ENCODE results near the gene AFMID.
"Not testable (repeated sequence)": the region's sequence is repeated elsewhere in the genome, so short reads cannot be mapped to it uniquely, and the experiment has no call there.

AFMID gene, protein sequence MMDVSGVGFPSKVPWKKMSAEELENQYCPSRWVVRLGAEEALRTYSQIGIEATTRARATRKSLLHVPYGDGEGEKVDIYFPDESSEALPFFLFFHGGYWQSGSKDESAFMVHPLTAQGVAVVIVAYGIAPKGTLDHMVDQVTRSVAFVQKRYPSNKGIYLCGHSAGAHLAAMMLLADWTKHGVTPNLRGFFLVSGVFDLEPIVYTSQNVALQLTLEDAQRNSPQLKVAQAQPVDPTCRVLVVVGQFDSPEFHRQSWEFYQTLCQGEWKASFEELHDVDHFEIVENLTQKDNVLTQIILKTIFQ

DNA sequence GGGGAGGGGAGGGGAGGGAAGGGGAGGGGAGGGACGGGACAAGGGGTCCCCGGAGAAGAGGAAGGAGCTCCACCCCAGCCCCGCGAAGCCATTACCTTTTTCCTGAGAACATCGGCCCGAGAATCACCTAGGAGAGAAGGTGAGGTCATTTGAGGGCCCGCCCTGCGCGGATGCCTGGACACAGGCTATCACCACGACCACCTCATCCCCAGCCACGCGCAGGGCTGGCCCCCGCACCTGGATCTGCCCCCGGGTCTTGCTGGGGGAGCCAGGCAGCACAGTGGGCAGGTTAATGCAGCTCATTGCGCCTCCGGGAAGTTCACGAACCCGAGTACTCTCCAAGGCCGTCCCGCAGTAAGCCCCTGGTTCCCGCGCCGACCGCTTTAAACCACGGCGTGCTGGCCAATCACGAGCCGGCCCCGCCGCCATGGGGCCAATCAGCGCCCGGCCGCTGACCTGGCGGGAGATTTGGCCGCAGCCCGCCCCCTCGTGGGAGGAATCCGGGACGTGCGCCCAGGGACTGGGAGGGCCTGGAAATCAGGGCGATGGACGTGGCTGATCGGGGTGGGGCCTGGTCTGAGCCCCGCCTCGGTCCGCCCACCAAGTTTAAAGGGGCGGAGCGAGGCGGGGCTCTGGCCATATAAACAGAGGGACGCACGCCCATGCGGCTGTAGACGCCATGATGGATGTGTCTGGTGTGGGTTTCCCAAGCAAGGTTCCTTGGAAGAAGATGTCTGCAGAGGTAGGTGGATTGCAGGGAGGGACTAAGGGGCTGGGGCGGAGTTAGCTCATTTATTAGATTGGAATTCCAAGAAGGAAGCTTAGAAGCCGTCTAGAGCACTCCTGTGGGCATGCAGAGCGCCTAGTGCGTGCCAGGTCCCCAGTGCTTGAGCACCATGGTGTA is at the start of gene AFMID, which contains the start of gene TK1:
TSS of gene AFMID (plus strand) at position 671 of the 904 bp plus-strand sequence. CDS start at position 680, 9 bp downstream.
TSS of gene TK1 (minus strand) at position 361 of the 904 bp plus-strand sequence. CDS start at position 303, 58 bp downstream.
- TF ChIP-seq, protein P1, sequence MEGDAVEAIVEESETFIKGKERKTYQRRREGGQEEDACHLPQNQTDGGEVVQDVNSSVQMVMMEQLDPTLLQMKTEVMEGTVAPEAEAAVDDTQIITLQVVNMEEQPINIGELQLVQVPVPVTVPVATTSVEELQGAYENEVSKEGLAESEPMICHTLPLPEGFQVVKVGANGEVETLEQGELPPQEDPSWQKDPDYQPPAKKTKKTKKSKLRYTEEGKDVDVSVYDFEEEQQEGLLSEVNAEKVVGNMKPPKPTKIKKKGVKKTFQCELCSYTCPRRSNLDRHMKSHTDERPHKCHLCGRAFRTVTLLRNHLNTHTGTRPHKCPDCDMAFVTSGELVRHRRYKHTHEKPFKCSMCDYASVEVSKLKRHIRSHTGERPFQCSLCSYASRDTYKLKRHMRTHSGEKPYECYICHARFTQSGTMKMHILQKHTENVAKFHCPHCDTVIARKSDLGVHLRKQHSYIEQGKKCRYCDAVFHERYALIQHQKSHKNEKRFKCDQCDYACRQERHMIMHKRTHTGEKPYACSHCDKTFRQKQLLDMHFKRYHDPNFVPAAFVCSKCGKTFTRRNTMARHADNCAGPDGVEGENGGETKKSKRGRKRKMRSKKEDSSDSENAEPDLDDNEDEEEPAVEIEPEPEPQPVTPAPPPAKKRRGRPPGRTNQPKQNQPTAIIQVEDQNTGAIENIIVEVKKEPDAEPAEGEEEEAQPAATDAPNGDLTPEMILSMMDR (IDR thresholded peaks at IDR 0.05; ENCODE audit: insufficient read depth, low read depth, low read length, missing control alignments): peak; percentile 64
- H3K4me3 ChIP-seq (ENCODE audit: low read length): peak within 1 kb of the TSS; percentile 61

DNA sequence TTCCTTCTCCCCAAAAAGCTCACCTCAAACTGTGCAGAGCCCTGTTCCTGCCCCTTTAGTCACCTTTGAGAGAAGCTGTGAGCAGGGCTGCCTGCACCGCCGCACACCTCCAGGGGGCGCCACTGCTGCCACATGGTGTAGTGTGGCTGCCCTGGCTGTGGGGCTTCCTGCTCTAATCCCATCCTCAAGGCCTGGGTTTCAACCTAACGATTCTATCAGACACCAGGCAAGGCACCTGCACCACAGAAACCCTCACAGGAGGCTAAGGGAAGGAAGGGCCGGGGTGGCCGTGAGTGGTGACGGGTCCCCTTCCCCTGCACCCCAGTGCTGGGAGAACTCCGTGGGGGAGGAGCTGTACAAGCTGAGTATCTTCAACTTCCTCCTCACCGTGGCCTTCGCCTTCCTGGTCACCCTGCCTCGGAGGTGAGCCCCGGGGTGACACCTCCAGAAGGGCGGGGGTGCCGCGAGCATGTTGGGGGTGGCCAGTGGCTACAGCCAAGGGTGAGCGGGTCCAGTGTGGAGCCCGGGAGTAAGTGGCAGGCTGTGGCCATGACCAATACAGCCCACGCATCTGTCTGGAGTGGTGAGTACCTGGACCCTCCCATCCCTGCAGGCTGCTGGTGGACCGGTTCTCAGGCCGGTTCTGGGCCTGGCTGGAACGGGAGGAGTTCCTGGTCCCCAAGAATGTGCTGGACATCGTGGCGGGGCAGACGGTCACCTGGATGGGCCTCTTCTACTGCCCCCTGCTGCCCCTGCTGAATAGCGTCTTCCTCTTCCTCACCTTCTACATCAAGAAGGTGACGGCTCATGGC is 49.6 kb upstream of the AFMID start:
- DNase-seq (ENCODE audit: low read depth): no peak
- TF ChIP-seq, protein P1 (IDR thresholded peaks at IDR 0.05; ENCODE audit: insufficient read depth, low read depth, low read length, missing control alignments): peak; percentile 48
- H3K4me3 ChIP-seq (ENCODE audit: low read length): no peak overlapping the region

More for the DNA sequence above, at the start of gene AFMID, which contains the start of gene TK1:
- DNase-seq (ENCODE audit: low read depth): peak; percentile 98

DNA sequence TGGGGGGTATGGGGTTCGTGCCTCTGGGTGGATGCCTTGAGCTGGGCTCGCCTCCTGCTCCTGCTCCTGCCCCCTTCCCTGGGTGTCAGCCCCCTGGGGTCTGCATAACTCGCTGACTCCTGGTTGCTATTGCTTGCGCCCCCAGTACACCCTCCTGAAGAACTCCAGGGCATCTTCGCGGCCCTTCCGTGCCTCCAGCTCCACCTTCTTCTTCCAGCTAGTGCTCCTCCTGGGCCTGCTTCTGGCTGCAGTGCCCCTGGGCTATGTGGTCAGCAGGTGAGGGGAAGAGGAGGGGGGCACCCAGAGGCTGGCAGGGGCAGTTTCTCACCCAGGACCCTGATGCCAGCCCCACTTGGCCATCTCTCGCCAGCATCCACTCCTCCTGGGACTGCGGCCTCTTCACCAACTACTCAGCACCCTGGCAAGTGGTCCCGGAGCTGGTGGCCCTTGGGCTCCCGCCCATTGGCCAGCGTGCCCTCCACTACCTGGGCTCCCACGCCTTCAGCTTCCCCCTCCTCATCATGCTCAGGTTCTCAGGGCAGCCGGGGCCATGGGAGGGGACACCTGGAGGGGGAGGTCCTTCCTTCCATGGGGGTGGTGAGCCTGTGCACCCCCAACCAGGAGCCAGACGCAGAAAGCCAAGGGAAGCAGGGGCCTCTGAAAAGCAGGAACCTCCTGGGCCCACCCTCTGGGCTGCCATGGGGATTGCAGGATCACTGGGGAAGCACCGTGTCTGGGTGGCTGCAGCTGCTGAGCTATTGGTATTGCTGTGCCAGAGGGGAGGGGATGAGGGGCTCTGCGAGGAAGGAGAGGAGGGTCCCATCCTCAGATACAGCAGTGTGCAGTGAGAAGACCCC is 48.7 kb upstream of the AFMID start:
- no peak for DNase-seq (ENCODE audit: low read depth)
- TF ChIP-seq, protein P1 (IDR thresholded peaks at IDR 0.05; ENCODE audit: insufficient read depth, low read depth, low read length, missing control alignments): no peak
- no peak overlapping the region for H3K4me3 ChIP-seq (ENCODE audit: low read length)

DNA sequence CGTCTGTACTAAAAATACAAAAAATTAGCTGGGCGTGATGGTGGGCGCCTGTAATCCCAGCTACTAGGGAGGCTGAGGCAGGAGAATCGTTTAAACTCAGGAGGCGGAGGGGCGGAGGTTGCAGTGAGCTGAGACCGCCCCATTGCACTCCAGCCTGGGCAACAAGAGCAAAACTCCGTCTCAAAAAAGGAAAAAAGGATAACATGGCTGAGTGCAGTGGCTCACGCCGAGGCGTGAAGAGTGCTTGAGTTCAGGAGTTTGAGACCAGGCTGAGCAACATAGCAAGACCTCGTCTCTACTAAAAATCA is 47.3 kb upstream of the AFMID start:
- not testable (repeated sequence) for DNase-seq (ENCODE audit: low read depth); H3K4me3 ChIP-seq (ENCODE audit: low read length)

DNA sequence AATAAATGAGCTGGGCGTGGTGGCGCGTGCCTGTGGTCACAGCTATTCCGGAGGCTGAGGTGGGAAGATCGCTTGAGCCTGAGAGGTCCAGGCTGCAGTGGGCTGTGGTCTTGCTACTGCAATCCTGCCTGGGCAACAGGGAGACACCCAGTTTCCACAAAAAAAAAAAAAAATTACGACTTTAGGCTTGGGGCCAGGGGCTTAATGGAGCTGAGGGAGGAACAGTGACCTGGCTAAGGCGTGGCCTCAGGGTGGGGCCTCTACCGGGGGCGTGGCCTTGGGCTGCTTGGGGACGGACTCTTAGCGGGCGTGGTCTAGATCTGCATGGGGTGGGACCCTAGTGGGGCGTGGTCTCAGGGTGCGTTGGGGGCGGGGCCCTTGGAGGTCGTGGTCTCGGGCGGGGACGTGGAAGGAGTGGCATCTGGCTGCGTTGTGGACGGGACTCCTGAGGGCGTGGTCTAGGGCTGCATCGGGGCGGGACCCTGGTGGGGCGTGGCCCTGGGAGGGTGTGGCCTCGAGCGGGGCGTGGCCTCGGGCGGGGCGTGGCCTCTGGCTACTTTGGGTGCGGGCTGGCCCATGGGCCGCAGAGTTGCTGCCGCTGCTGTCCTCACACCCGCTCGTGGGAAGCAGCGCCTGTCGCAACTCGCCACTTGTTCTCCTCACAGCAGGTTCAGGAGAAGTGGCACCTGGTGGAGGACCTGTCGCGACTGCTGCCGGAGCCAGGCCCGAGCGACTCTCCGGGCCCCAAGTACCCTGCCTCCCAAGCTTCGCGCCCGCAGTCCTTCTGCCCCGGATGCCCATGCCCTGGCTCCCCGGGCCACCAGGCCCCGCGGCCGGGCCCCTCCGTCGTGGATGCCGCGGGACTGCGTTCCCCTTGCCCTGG is 46.8 kb upstream of the AFMID start:
- TF ChIP-seq, protein P1 (IDR thresholded peaks at IDR 0.05; ENCODE audit: insufficient read depth, low read depth, low read length, missing control alignments): no peak
- H3K4me3 ChIP-seq (ENCODE audit: low read length): peak overlapping the region; percentile 27
- DNase-seq (ENCODE audit: low read depth): peak; percentile 97

DNA sequence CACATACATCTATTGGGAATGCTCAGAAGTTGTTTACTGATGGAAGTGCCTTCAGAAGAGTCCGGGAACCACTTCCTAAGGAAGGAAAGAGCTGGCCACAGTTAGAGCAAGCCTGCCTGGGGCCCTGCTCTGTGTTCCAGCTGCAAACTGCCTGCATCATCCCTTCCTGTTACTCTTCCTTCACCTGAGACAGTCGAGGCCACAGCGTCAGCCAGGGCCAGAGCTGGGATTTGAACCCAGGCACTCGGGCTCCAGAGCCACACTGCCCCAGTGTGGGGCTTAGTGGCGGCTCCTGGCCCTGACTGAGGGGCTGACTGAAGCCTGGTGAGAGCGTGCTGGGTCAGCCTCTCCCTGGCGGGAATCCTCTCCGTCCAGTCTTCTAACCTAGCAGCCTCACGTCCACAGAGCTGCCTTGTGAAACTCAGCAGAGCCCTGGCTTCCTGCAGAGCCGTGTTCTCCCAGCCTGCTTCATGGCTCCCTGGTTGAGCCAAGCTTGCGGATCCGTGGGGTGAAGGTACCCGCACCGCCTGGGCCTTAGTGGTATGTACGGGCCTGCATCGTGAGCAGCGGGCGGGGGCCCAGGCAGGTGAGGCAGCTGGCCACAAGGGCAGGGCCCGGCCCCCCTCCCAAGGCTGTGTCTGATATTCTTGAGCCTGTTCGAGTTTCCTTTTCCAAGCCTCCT is 45.6 kb upstream of the AFMID start:
- H3K4me3 ChIP-seq (ENCODE audit: low read length): no peak overlapping the region
- TF ChIP-seq, protein P1 (IDR thresholded peaks at IDR 0.05; ENCODE audit: insufficient read depth, low read depth, low read length, missing control alignments): no peak
- DNase-seq (ENCODE audit: low read depth): peak; percentile 49
